GDM1 (cell line): Measurements from ENCODE around the gene NT5C3A.
"Not testable (repeated sequence)": the region's sequence is repeated elsewhere in the genome, so short reads cannot be mapped to it uniquely, and the experiment has no call there.

ENCODE experiments used
- DNase-seq: peaks from one replicate; lab custom pipeline; 2025; lab: John Stamatoyannopoulos, UW

Gene NT5C3A

GRCh38 chr7:32979246-32979645, 83.3 kb downstream of the NT5C3A start:
- DNase-seq: not testable (repeated sequence)

- DNase-seq: not testable (repeated sequence)
Measured at GRCh38 chr7:32977159-32977558, 85.4 kb downstream of the NT5C3A start.

GRCh38 chr7:32971967-32972366, 90.6 kb downstream of the NT5C3A start:
- not testable (repeated sequence) for DNase-seq

- not testable (repeated sequence) for DNase-seq
Measured at GRCh38 chr7:32967268-32967582, 95.4 kb downstream of the NT5C3A start.

GRCh38 chr7:32966489-32967267, 95.9 kb downstream of the NT5C3A start:
- DNase-seq: not testable (repeated sequence)

GRCh38 chr7:32964461-32965159, 98.0 kb downstream of the NT5C3A start:
- not testable (repeated sequence) for DNase-seq
